Measurements from ENCODE around the gene PHRF1.
A peak's percentile ranks its signal among the peaks of the same experiment; 100 is the strongest.

The PHRF1 gene, protein sequence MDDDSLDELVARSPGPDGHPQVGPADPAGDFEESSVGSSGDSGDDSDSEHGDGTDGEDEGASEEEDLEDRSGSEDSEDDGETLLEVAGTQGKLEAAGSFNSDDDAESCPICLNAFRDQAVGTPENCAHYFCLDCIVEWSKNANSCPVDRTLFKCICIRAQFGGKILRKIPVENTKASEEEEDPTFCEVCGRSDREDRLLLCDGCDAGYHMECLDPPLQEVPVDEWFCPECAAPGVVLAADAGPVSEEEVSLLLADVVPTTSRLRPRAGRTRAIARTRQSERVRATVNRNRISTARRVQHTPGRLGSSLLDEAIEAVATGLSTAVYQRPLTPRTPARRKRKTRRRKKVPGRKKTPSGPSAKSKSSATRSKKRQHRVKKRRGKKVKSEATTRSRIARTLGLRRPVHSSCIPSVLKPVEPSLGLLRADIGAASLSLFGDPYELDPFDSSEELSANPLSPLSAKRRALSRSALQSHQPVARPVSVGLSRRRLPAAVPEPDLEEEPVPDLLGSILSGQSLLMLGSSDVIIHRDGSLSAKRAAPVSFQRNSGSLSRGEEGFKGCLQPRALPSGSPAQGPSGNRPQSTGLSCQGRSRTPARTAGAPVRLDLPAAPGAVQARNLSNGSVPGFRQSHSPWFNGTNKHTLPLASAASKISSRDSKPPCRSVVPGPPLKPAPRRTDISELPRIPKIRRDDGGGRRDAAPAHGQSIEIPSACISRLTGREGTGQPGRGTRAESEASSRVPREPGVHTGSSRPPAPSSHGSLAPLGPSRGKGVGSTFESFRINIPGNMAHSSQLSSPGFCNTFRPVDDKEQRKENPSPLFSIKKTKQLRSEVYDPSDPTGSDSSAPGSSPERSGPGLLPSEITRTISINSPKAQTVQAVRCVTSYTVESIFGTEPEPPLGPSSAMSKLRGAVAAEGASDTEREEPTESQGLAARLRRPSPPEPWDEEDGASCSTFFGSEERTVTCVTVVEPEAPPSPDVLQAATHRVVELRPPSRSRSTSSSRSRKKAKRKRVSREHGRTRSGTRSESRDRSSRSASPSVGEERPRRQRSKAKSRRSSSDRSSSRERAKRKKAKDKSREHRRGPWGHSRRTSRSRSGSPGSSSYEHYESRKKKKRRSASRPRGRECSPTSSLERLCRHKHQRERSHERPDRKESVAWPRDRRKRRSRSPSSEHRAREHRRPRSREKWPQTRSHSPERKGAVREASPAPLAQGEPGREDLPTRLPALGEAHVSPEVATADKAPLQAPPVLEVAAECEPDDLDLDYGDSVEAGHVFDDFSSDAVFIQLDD (N-terminal part only)

GRCh38 chr11:575996-576768 lies at the start of gene PHRF1:
PHRF1 (plus strand) TSS chr11:576470; CDS start chr11:581513, 5,043 bp downstream.
- DNase-seq (ENCODE audit: low read depth): peak; percentile 79
- H3K4me3 ChIP-seq (ENCODE audit: control insufficient read depth, low read depth, low read length): peak within 1 kb of the TSS; percentile 96
- no peak for TF ChIP-seq CTCF (IDR thresholded peaks at IDR 0.05; ENCODE audit: control insufficient read depth, insufficient read depth, low read depth, low read length, missing control alignments)

GRCh38 chr11:528166-528814 lies 48.0 kb upstream of the PHRF1 start:
- TF ChIP-seq CTCF (IDR thresholded peaks at IDR 0.05; ENCODE audit: control insufficient read depth, insufficient read depth, low read depth, low read length, missing control alignments): no peak
- no peak overlapping the region for H3K4me3 ChIP-seq (ENCODE audit: control insufficient read depth, low read depth, low read length)
- no peak for DNase-seq (ENCODE audit: low read depth)

- no peak for DNase-seq (ENCODE audit: low read depth)
- no peak overlapping the region for H3K4me3 ChIP-seq (ENCODE audit: control insufficient read depth, low read depth, low read length)
- TF ChIP-seq CTCF (IDR thresholded peaks at IDR 0.05; ENCODE audit: control insufficient read depth, insufficient read depth, low read depth, low read length, missing control alignments): no peak
These were observed 47.2 kb upstream of the PHRF1 start for GRCh38 chr11:528815-529727.

- no peak for DNase-seq (ENCODE audit: low read depth)
- H3K4me3 ChIP-seq (ENCODE audit: control insufficient read depth, low read depth, low read length): no peak overlapping the region
- TF ChIP-seq CTCF (IDR thresholded peaks at IDR 0.05; ENCODE audit: control insufficient read depth, insufficient read depth, low read depth, low read length, missing control alignments): no peak
These were observed 46.4 kb upstream of the PHRF1 start for GRCh38 chr11:529728-530411.
